Measurements from ENCODE around the gene DUSP5.

DNA sequence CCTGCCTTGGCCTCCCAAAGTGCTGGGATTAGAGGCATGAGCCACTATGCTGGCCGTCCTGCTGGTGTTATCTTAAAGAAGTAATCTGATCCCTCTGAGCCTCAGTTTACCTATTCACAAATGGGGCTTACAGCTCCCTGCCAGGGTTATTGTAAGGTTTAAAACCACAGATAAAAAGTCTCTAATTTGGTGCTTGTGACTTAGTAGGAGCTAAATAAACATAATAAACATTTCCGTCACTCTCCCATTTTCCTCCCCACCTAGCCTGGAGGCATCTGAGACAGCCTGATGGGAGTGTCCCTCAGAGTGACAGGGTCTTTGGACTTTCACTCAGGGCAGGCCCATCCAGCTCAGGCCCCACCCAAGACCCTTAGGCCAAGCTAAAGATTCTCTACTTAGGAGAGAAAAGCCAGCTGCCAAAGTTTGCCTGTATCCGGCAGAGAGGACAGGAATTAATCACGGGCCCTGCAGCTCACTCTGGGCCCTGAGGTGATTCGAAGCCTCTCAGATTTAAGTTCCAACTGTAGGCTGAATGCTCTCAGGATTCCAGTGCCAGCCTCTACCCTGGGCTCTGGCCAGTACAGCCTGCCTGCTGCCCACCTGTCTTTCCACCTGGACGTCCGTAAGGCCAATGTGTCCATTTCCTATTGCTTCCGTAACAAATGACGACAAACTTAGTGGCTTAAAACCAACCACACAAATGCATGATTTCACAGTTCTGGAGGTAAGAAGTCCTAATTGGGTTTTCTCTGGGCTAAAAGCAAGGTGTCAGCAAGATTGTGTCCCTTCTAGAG is 21.8 kb upstream of the DUSP5 start:
- TF ChIP-seq CTCF (IDR thresholded peaks at IDR 0.05) (no peak), POLR2A (IDR thresholded peaks at IDR 0.05) (no peak)

Data from transverse colon (tissue), 3 donors.